Vagina (tissue), 2 donors: ENCODE measurements around the gene STK24.
"Not testable (repeated sequence)": the region's sequence is repeated elsewhere in the genome, so short reads cannot be mapped to it uniquely, and the experiment has no call there.

ENCODE experiments used
- CTCF ChIP-seq, 3 experiments: fragments of 450-650 bp in 2 of 3; fragments of 200-600 bp in 1 of 3; sonication (generic) in 1 of 3; IDR thresholded peaks; one replicate each; pipeline ENCODE4 v1.5.1; 2017 to 2019; ENCODE audit warnings: antibody characterized with exemption in 3 of 3, mild to moderate bottlenecking in 2 of 3, moderate library complexity in 2 of 3
- POLR2A ChIP-seq, 2 donors: fragments of 450-650 bp; IDR thresholded peaks; one replicate each; pipeline ENCODE4 v1.6.1; 2017; ENCODE audit warnings: antibody characterized with exemption in 2 of 2, mild to moderate bottlenecking in 2 of 2, moderate library complexity in 2 of 2
- POLR2AphosphoS5 ChIP-seq, 2 donors: sonication (generic); formaldehyde crosslinking; IDR thresholded peaks; one replicate each; pipeline ENCODE4 v1.9.0; 2017; ENCODE audit warnings: antibody characterized with exemption in 2 of 2, mild to moderate bottlenecking in 2 of 2, low read depth in 1 of 2; ENCODE audit not compliant: insufficient read depth in 1 of 2

- TF ChIP-seq CTCF (IDR thresholded peaks at IDR 0.05); POLR2AphosphoS5 (IDR thresholded peaks at IDR 0.05; ENCODE audit: insufficient read depth in 1 of 2, low read depth in 1 of 2); POLR2A (IDR thresholded peaks at IDR 0.05): not testable (repeated sequence)
These were observed 38.7 kb upstream of the STK24 start for GRCh38 chr13:98615595-98615994.
